Measurements from ENCODE around the gene CHTF18. TPM values are rescaled to one million over a fixed set of nuclear protein-coding genes. Genes with fewer than 3 reads are reported as not detected.

The CHTF18 gene
- polyA plus RNA-seq, 1 donor (not counting 4 experiments of a cell fraction or from before 2014, with no cell fraction given) = 5.7 TPM

GRCh38 chr16:839643-840408, 51.4 kb downstream of the CHTF18 start:
- no peak for FAIRE-seq
- H3K36me3 ChIP-seq (ENCODE audit: control insufficient read depth in 2 of 2, extremely low read depth in 1 of 2, insufficient read depth in 2 of 2, low read length in 2 of 2) = no peaks in the 10 kb centered on the region
- no peak for DNase-seq (ENCODE audit: low read depth, low spot score)
- no peak overlapping the region for H3K9ac ChIP-seq (ENCODE audit: control insufficient read depth, extremely low read depth, insufficient read depth, low read length)
- dilution Hi-C loops (cut with MboI; ENCODE audit: extremely low pct_ligation_motif_present, low sequenced_read_pairs) = no loop called here
- H2AFZ ChIP-seq (ENCODE audit: control insufficient read depth, low read length) = no peak overlapping the region
- H3K9me1 ChIP-seq (ENCODE audit: control insufficient read depth, extremely low read depth, insufficient read depth, low read length) = no peaks in the 10 kb centered on the region
- no peaks in the 10 kb centered on the region for H3K9me3 ChIP-seq (ENCODE audit: control insufficient read depth, low read depth, low read length)
- no peaks in the 10 kb centered on the region for H4K20me1 ChIP-seq (ENCODE audit: control insufficient read depth, extremely low read depth, insufficient read depth, low read length)
- no peak overlapping the region for H3K4me3 ChIP-seq (ENCODE audit: control insufficient read depth in 2 of 3, extremely low read depth in 1 of 3, insufficient read depth in 2 of 3, low read depth in 1 of 3, low read length in 3 of 3)
- no peaks in the 10 kb centered on the region for H3K4me1 ChIP-seq (ENCODE audit: control insufficient read depth, extremely low read depth, insufficient read depth, low read length)
- no peak overlapping the region for H3K4me2 ChIP-seq (ENCODE audit: control insufficient read depth, extremely low read depth, insufficient read depth, low read depth, low read length)
- no peak overlapping the region for H3K27ac ChIP-seq (ENCODE audit: control insufficient read depth, insufficient read depth, low read length)
- H3K79me2 ChIP-seq (ENCODE audit: control insufficient read depth, insufficient read depth, low read length) = no peaks in the 10 kb centered on the region
- TF ChIP-seq EZH2 (IDR thresholded peaks at IDR 0.05; ENCODE audit: low read length) (no peak), CTCF (optimal IDR thresholded peaks at IDR 0.05 in 1 of 3, IDR thresholded peaks at IDR 0.05 in 1 of 3, conservative IDR thresholded peaks at IDR 0.05 in 1 of 3; ENCODE audit: extremely low read depth in 1 of 3, insufficient read depth in 2 of 3, low read length in 3 of 3) (no peak)
- no peaks in the 10 kb centered on the region for H3K27me3 ChIP-seq (ENCODE audit: control insufficient read depth, extremely low read depth, insufficient read depth, low read length)

- H3K27me3 ChIP-seq (ENCODE audit: control insufficient read depth, extremely low read depth, insufficient read depth, low read length) = no peaks in the 10 kb centered on the region
- no peak overlapping the region for H2AFZ ChIP-seq (ENCODE audit: control insufficient read depth, low read length)
- H3K4me3 ChIP-seq (ENCODE audit: control insufficient read depth in 2 of 3, extremely low read depth in 1 of 3, insufficient read depth in 2 of 3, low read depth in 1 of 3, low read length in 3 of 3) = no peak overlapping the region
- no peaks in the 10 kb centered on the region for H3K4me1 ChIP-seq (ENCODE audit: control insufficient read depth, extremely low read depth, insufficient read depth, low read length)
- DNase-seq (ENCODE audit: low read depth, low spot score) (no peak), FAIRE-seq (no peak)
- no peak overlapping the region for H3K4me2 ChIP-seq (ENCODE audit: control insufficient read depth, extremely low read depth, insufficient read depth, low read depth, low read length)
- no peaks in the 10 kb centered on the region for H4K20me1 ChIP-seq (ENCODE audit: control insufficient read depth, extremely low read depth, insufficient read depth, low read length)
- no peaks in the 10 kb centered on the region for H3K9me3 ChIP-seq (ENCODE audit: control insufficient read depth, low read depth, low read length)
- H3K79me2 ChIP-seq (ENCODE audit: control insufficient read depth, insufficient read depth, low read length) = no peaks in the 10 kb centered on the region
- TF ChIP-seq EZH2 (IDR thresholded peaks at IDR 0.05; ENCODE audit: low read length) (no peak), CTCF (optimal IDR thresholded peaks at IDR 0.05 in 1 of 3, IDR thresholded peaks at IDR 0.05 in 1 of 3, conservative IDR thresholded peaks at IDR 0.05 in 1 of 3; ENCODE audit: extremely low read depth in 1 of 3, insufficient read depth in 2 of 3, low read length in 3 of 3) (no peak)
- dilution Hi-C loops (cut with MboI; ENCODE audit: extremely low pct_ligation_motif_present, low sequenced_read_pairs) = no loop called here
- no peak overlapping the region for H3K27ac ChIP-seq (ENCODE audit: control insufficient read depth, insufficient read depth, low read length)
- H3K9me1 ChIP-seq (ENCODE audit: control insufficient read depth, extremely low read depth, insufficient read depth, low read length) = no peaks in the 10 kb centered on the region
- no peaks in the 10 kb centered on the region for H3K36me3 ChIP-seq (ENCODE audit: control insufficient read depth in 2 of 2, extremely low read depth in 1 of 2, insufficient read depth in 2 of 2, low read length in 2 of 2)
- no peak overlapping the region for H3K9ac ChIP-seq (ENCODE audit: control insufficient read depth, extremely low read depth, insufficient read depth, low read length)
These were observed 52.4 kb downstream of the CHTF18 start for GRCh38 chr16:840561-841454.

Data from keratinocyte (primary cell).